PC-9 (cell line): ENCODE measurements around the gene IL17REL.

ENCODE experiments used
- CTCF ChIP-seq: fragments of 200-600 bp; sonication (generic); conservative IDR thresholded peaks from 2 replicates; pipeline ENCODE4 v1.6.1; 2017; ENCODE audit warnings: mixed run types, antibody characterized with exemption, mild to moderate bottlenecking, moderate library complexity
- EZH2 ChIP-seq: fragments of 200-600 bp; sonication (generic); IDR thresholded peaks from 2 replicates; pipeline ENCODE4 v1.8.0; 2017; ENCODE audit warnings: antibody characterized with exemption, low read depth

- TF ChIP-seq EZH2 (no peak), CTCF (no peak)
Measured at GRCh38 chr22:50016308-50016987, 3.9 kb upstream of the IL17REL start.
